HPDE6-E6E7 (cell line): ENCODE results near the gene ALKBH3.
A peak's percentile ranks its signal among the peaks of the same experiment; 100 is the strongest.

ENCODE experiments used
- DNase-seq: peaks from one replicate; pipeline ENCODE4 v3.0.0; 2011; ENCODE audit warnings: missing footprints; ENCODE audit errors: extremely low spot score

ALKBH3 gene

GRCh38 chr11:43937434-43938411 is 57.1 kb downstream of the ALKBH3 start:
- peak; percentile 70 for DNase-seq

GRCh38 chr11:43941257-43941994 is 60.8 kb downstream of the ALKBH3 start:
- no peak for DNase-seq

GRCh38 chr11:43942662-43943371 is 62.2 kb downstream of the ALKBH3 start:
- no peak for DNase-seq

GRCh38 chr11:43943372-43943930 is 62.8 kb downstream of the ALKBH3 start:
- DNase-seq = no peak

- DNase-seq = no peak
These were observed 63.5 kb downstream of the ALKBH3 start for GRCh38 chr11:43943931-43944751.

- peak; percentile 65 for DNase-seq
These were observed 64.2 kb downstream of the ALKBH3 start for GRCh38 chr11:43944761-43945311.

- no peak for DNase-seq
These were observed 66.4 kb downstream of the ALKBH3 start for GRCh38 chr11:43947003-43947500.

GRCh38 chr11:43947815-43948214 is 67.2 kb downstream of the ALKBH3 start:
- no peak for DNase-seq

- DNase-seq = no peak
These were observed 68.0 kb downstream of the ALKBH3 start for GRCh38 chr11:43948341-43949225.

- DNase-seq = no peak
These were observed 69.8 kb downstream of the ALKBH3 start for GRCh38 chr11:43950311-43950855.

GRCh38 chr11:43951231-43951630 is 70.6 kb downstream of the ALKBH3 start:
- no peak for DNase-seq

GRCh38 chr11:43952020-43952400 is 71.4 kb downstream of the ALKBH3 start:
- no peak for DNase-seq

GRCh38 chr11:43952401-43953342 is 72.0 kb downstream of the ALKBH3 start:
- no peak for DNase-seq

- DNase-seq = no peak
These were observed 72.9 kb downstream of the ALKBH3 start for GRCh38 chr11:43953521-43953920.

- no peak for DNase-seq
These were observed 73.6 kb downstream of the ALKBH3 start for GRCh38 chr11:43954241-43954640.

- no peak for DNase-seq
These were observed 74.9 kb downstream of the ALKBH3 start for GRCh38 chr11:43955381-43956118.

GRCh38 chr11:43957571-43957970 is 76.9 kb downstream of the ALKBH3 start:
- DNase-seq = no peak
